ENCODE results near the gene POPDC3.

DNA sequence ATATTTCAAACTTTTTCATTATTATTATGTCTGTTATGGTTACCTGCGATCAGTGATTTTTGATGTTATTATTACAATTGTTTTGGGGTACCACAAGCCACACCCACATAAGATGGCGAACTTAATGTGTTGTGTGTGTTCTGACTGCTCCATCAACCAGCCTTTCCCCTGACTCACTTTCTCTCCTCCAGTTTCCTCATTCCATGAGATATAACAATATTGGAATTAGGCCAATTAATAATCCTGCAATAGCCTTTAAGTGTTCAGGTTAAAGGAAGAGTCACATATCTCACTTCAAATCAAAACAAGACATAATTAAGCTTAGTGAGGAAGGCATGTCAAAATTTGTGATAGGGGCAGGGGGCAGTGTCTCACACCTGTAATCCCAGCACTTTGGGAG is 16.3 kb upstream of the POPDC3 start:
- TF ChIP-seq, protein P1, sequence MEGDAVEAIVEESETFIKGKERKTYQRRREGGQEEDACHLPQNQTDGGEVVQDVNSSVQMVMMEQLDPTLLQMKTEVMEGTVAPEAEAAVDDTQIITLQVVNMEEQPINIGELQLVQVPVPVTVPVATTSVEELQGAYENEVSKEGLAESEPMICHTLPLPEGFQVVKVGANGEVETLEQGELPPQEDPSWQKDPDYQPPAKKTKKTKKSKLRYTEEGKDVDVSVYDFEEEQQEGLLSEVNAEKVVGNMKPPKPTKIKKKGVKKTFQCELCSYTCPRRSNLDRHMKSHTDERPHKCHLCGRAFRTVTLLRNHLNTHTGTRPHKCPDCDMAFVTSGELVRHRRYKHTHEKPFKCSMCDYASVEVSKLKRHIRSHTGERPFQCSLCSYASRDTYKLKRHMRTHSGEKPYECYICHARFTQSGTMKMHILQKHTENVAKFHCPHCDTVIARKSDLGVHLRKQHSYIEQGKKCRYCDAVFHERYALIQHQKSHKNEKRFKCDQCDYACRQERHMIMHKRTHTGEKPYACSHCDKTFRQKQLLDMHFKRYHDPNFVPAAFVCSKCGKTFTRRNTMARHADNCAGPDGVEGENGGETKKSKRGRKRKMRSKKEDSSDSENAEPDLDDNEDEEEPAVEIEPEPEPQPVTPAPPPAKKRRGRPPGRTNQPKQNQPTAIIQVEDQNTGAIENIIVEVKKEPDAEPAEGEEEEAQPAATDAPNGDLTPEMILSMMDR (IDR thresholded peaks at IDR 0.05): no peak
- no peak for TF ChIP-seq POLR2A (IDR thresholded peaks at IDR 0.05)
